GM21447 (cell line): ENCODE data around the gene PRKCZ.

Experiments used
- ATAC-seq: cut with Tn5 transposase; IDR thresholded peaks from one replicate; pipeline ENCODE4 v1.9.1; 2021; ENCODE audit not compliant: unreplicated experiment

PRKCZ gene

DNA sequence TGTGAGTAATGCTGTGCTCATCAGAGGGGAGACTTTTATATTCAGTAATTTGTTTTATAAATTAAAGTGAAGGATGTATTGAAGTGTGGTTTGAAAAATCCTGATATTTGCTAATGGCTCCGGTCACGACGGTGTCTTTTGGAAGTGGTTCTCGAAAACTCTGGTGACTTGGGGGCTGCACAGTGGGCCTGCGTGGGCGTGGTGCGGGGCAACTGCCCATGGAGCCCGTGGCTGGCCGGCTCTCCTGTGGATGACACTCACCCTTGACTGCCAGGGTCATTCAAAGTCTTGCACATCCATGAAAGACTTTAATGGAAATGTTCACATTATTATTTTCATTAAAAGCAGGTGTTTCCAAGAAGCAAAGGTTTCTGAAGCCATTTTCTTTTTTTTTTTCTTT lies 136.7 kb downstream of the PRKCZ start:
- no peak for ATAC-seq

DNA sequence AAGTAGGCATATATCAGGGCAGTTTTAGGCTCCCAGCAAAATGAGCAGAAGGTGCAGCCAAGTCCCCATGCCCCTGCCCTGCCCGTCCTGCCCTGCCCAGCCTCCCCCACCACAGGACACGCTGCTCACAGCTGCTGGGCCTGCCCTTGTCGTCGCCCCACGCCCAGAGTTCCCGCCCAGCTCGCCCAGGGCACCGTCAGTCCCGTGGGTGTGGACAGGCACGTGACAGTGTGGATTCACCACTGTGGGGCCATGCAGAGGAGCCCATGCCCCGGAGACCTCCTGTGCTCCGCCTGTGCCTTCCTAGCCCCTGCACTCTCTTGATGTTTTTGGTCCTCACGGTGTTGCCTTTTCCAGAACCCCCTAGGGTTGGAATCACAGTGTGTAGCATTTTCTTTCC lies 137.4 kb downstream of the PRKCZ start:
- ATAC-seq = no peak

DNA sequence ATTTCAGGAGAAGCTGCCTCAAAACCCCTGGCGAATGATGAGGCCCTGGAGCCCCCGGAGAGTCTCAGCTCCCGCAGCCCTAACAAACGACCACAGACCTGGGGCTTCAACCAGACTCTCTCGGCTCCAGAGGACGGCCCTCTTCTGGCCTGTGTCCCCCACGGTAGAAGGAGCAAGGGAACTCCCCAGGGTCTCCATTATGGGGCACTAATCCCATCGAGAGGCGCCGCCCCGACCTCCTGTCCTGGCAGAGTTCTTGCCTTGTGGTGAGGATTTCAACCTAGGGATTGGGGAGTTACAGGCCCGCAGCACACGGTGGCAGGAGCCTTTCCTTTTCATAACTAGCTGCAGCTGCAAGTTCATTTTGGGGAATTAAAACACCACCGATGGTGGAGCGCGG lies 138.1 kb downstream of the PRKCZ start:
- ATAC-seq = no peak

DNA sequence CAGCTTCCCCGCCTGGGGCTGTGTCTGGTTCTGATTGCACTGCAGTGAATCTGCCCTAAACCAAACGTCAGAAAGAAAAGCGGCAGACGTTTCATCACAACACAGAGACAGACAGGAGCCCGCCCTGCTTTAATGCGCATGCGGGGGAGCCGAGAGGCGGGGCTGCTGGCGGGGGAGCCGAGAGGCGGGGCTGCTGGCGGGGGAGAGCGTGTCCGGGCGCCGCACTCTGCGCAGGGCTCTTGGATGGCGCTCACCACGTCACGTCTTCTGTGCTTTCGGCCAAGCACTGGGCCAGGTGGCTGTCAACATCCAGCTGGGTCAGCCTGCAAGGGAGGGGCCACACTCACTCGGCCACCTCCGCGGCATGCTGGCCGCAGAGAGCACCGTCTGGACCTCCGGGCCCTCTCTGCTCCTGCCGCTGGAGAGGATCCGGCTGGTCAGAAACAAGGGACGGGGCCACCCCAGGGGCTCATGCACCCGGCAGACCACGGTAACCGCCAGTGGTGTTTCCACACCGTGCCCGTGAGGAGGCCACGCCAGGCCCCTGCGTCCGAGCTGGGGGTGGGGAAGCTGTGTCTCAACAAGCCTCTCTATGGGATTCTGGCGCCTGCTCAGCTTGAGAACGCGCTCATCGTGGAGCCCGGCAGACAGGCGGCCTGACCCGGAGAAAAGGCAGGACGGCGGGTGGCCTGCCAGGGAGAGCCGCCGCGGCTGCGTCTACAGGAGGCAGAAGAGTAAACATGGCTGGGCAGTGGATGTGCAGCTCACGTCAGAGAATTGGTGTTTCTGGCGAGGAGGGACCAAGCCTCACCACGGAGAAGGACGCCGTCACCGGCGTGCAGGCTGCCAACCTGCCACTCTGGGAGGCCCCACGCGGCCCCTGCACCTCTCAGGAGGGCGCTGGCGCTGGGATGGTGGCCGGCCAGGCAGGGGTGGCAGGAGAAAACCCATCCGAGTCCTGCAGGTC lies 139.5 kb downstream of the PRKCZ start:
- ATAC-seq = peak; percentile 78

DNA sequence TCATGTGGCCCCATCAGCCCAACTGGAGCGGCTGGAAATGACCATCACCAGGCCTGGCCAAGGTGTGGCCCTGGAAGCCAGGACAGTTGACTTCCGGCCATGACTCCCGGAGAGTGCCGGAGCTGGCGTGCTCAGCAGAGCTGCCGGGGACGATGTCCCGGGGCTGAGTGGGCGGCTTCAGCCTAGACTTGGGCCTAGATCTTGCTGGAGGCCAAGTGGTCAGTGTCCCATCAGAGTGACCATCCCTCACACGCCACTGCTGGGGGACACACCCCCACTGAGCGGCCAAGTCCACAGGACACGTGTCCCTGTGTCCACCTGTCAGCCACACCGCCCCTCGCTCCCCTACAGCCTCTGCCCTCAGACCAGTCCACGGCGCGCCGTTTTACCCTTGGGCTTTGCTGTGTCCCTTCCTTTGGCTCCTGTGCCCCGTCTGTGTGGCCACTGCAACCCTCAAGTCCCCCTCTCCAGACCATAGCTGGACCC lies 140.3 kb downstream of the PRKCZ start:
- no peak for ATAC-seq

DNA sequence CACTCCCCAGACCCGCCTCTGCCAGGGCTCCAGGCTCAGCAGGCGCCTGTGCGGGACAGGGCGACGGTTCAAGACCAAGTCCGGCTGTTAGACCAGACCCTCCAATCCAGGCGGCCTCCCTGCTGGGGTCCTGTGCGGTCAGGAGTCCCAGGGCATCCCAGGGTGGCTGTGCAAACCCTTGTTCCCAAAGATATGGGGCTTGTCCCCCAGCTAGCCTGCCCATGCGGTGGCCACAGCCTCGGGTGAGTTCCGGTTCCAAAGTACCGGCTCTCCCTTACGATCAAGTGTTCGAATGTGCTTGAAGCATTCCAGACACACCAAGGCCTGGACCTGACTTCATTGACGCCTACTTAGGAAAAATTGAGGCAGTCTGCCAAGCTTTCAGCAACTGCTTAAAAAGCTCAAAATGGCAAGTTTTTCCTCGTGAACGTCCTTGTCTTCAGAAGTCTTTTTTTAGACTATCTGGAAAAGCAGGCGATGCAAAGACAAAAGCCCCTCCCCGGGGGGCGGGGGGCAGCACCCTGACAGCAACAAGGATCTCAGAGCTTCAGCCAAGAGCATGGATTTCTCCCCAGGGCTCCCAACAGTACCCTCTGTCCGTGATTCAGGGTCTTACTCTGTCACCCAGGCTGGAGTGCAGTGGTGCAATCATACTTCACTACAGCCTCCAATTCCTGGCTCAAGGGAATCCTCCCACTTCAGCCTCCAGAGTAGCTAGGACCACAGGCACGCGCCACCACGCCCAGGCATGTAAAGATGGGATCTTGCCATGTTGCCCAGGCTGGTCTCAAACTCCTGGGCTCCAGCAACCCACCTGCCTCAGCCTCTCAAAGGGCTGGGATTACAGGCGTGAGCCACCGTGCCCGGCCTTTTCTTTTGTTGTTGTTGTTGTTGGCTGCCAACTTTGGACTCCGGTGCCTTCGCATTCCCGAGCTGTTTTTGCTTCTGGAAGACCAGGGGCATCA lies 142.1 kb downstream of the PRKCZ start:
- no peak for ATAC-seq

DNA sequence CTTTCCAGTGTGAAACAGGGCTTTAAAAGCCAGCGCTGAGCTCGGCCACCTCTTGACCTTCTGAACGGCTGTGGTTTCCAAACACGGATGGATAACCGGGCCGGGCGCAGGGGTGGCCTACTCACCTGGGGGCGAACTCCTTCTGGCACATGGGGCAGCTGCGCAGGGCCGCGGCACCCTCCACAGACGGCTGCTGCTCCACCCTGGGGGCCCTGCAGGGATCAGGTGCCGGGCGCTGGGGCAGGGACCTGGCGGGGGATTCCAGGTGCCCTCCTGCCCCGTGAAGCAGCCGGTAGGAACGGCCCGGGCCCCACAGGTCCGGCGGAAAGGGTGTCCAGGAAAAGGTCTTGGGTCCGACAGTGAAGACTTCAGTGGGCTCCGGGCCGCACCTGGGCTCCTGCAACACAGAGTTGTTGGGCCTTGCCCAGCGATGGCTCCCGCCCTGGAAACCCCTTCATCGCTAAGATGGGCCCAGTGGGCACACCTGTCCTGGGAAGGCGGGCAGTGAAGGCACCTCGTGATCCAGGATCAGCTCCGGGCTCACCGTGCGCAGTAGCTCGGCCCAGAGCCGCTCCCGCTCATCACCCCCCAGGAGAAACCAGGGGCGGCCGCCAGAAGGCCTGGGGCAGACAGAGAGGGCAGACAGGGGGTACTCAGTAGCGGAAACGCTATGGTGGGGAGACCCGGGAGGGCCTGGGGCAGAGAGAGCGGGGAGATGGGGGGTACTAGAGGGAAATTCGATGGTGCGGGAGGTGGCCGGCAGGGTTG lies 143.5 kb downstream of the PRKCZ start:
- ATAC-seq = no peak

DNA sequence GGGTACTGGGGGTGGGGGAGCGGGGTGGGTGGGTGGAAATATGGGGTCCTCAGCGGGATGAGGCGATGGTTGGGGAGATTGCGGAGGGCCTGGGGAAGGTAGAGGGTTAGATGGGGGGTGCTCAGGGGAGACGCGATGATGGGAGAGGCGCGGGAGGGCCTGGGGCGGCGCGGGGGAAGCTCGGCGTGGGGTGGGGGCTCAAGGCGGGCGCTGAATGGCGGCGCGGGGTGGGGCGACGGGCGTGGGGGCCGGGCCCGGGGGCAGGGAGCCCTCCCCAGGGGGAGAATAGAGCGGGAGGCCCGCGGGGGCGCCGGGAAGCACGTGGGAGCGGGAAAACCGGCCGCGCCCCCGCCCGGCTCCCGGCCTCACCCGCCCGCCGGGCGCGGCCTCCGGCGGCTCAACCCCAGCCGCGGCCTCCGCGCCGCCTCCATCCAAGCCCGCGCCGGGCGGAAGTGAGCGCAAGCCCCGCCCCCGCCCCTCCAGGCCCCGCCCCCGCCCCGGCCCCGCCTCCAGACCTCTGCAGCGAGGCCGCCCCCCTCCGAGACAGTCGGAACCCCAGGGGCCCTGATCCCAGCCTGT lies 144.2 kb downstream of the PRKCZ start, which contains the start of gene FAAP20:
FAAP20 (minus strand) TSS at position 454 of the 579 bp plus-strand sequence; CDS start at position 431, 23 bp downstream.
- ATAC-seq = peak; percentile 41

DNA sequence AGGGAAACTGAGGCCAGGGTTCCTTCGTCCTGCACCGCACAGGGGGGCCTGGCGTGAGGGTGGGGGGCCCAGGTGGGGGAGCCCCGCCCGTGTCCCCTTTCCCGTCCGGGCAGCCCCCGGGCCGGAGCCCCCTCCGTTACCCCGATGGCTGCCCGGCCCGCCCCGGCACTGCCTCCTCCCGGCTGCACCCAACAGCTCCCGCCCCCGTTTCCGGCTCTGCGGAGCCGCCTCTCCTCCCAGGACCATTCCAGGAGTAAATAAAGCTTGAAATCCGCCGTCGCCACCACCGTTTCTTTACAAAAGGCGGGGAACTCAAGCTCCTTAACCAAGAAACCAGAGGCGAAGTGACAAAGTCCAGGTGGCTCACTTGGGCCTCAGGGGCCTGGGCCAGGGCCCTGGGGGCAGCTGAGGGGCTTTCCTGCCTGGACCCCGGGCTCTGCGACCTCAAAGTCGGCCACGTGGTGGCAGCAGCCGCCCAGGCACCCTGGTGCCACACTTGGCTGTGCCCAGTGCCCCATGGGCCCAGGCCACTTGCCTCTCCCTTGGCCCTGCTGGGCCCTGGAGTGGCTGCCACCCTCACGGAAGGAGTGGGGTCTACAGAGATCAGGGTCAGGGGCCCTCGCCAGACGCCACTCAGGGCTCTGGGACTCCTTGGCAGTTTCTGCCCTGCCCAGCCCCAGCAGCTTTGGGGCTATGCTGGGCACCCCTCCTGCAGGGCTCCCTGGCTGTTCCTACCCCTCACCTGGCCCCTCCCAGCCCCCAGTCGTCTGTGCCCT lies 144.9 kb downstream of the PRKCZ start:
- ATAC-seq = peak; percentile 60

DNA sequence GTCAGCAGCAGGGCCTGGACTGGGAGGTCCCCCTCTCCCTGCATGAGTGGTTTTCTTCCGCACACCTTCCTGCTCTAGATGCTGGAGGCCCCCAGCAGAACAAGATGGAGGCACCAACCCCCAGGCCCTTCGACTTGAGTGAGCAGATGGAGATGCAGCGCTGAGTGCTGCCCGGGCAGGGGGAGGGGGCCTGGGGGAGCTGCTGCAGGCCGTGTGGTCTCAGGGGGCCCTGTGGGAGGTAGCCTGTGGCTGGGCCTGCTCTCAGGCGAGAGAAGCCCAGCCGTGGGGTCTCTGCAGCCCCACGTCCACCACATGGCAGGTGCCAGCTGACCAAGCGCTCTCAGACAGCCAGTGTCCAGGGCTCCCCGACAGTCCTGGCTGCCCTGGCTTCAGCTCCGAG lies 145.6 kb downstream of the PRKCZ start:
- no peak for ATAC-seq

DNA sequence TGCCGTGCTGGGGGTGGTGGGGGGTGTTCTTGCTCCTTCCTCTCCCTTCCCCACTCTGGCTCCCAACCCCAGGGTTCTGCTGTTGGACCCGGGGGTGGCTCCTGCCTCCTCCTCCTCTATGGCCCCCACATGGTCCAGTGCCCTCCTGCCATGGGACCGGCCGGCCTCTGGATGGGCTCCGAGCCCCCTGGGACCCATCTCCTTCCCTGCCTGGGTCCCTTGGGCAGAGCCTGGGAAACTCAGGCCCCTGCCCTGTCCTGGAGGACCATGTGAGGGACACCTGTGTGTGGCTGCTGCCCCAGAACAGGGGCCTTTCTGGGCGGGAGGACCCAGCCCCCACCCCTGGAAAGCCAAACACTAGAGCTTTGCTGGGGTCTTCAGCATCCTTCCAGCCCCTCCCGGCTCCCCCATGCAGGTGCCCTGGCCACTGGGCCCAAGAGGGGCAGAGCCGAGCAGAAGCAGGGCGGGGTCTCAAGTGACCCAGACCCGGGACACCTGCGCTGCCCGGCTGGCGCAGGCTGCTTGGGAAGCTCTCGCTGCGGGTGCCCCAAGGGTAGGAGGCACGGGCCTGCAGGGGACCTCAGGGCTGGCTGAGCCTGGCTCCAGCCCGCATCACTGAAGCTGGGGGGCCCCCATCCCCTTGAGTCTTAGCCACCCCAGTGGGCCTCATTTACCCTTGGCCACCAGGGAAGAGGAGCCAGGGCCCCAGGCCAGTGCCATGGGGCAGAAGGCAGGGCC lies 146.9 kb downstream of the PRKCZ start:
- ATAC-seq = no peak

DNA sequence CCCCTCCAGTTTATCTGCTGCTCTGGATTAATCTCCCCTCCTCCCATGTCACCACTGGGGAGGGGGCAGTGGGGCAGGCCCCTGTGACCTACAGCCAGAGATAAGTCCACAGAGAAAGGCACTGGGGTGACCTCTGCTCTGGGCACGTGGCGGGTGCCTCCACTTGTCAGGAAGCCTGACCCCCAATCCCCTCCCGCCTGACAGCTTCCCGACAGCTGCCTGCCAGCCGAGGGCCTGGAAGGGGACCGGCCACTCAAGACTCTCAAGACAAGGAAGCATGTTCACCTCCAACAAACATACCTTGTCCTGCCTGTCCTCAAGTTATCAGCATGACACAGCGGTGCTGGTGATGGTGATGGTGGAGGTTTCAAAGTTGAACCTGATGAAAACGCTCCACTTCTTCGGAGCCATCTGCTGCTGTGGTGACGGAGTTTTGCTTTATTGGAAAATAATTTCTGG lies 147.5 kb downstream of the PRKCZ start:
- no peak for ATAC-seq

DNA sequence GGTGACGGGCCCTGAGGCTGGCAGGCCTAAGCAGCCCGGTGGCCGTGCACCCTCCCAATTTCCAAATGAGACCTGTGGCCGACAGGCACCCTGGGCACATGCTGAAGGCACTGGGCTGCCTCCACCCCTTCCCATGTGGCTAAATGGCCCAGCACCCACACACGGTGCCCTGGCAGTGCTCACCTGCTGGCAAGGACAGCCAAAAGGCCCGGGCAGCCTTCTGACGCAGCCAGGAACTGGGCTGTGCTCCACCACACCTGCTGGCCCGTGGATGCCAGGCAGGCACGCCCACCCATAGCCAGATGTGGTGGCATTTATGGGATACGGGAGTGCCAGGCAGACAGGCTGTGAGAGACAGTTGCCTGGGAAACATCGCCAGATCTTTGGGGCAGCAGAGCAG lies 148.4 kb downstream of the PRKCZ start:
- no peak for ATAC-seq

DNA sequence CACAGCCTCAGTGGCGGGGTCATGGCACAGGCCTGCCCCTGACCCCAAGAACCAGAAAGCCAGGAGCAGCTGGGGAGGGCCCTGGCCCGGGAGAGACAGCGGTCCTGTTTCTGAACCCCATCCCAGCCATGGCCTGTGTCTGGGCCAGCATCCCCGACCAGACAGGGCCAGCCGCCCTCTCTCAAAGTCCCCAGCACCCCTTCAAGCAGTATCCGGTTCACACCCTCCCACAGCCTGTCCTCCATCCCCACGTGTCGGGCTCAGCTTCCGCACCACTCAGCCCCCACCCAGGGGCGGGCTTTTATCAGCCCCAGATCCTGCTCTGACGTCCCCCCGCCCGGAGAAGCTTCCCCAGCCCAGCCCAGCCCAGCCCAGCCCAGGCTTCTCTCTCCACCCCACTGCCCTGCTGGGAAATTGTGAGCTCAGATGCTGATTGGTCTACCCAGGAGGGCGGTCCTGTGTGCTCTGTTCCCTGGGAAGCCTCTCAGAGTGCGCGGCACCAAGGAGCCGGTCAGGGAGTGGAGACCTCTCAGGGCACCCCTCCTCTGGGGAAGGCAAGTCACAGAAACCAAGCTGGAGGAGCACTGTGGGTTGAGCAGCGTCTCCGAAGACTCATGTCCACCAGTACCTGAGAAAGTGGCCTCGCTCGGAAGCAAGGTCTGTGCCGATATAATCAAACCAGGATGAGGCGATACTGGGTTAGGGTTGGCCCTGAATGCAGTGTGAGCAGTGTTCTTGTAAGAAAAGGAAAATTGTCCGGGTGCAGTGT lies 149.0 kb downstream of the PRKCZ start:
- ATAC-seq = peak; percentile 46

DNA sequence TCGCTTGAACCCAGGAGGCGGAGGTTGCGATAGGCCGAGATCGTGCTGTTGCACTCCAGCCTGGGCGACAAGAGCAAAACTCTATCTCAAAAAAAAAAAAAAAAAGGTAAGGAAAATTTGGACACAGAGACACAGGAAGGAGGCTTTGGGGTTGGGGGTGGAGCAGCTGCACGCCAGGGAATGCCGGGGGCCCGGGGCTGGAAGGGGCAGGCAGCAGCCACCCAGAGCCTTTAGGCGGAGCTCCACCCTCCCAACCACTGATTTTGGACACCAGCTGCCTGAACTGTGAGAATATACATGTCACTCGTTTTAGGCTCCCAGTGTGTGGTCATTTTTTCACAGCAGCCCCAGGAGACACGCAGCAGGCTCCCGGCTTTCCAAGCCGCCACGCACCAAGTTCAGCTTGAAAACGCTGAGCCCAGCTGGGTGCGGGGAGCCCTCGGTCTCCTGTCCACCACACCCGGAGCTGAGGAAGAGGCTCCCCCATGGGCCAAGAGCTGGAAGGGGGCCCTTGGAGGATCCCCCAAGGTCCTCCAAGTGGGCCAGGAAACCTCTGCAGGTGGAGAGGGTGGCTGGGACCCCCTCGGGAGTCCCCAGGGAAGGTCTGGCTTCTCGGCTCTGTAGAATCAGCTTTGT lies 150.2 kb downstream of the PRKCZ start:
- ATAC-seq = no peak

DNA sequence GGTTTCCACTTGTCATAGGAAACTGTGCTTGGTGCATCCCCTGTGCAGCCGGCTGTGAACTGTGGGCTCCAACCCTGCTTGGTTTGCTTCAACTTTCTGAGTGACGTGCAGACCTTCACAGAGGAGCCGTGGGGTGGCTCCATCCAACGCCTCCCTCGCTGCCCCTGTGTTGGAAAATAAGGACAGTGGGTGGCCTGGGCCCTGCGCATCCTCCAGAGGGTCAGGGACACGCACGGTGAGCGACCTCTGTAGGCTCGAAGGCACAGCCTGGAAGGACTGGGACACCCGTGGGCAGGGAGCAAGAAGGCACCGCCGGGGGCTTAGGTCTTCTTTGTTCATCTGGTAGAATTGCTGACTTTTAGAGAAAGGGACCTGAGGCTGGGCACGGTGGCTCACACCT lies 150.9 kb downstream of the PRKCZ start:
- no peak for ATAC-seq

DNA sequence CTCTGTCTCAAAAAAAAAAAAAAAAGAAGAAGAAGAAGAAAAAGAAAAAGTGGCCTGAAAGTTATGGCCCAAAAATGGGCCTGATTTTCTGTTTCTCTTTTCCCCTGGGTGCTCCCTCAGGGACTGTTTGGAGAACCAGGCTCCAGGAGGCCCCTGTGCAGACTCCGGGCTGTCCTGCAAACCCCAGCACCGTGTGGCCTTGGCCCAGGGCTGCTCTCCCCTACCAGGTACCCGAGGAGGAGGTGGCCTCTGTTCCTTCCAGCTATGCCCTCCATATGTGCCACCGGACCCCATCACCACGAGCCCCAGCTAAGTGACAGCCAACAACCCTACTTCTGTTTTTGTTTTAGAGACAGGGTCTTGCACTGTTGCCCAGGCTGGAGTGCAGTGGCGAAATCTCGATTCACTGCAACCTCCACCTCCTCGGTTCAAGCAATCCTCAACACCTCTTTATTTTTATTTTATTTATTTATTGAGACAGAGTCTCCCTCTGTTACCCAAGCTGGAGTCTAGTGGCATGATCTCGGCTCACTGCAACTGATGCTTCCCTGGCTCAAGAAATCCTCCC lies 151.9 kb downstream of the PRKCZ start:
- no peak for ATAC-seq
